ENCODE measurements around the gene EDNRB. TPM values are rescaled to one million over a fixed set of nuclear protein-coding genes. Genes with fewer than 3 reads are reported as not detected.

The EDNRB gene
- total and polyA plus RNA-seq, 9 donors = 3.1 to 14.8 (median 7.4) TPM

DNA sequence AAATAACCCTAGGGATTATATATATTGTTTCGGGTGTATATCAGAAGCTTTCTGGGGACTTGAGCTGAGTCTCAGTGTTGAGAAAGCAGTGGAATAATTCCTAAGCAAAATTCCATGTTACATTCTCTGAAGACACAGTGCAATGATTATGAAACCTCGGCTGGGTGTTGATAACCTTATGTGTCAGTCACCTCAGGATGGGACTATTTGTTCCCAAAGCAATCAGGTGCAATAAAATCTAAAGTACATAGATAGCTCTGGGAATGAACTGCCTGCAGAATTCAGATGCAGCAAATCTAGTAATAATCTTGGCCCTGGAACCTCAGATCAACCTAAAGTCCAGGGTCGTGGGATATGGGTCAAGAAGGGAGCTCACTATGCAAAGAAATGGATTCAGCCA is 53.0 kb downstream of the EDNRB start:
- intact Hi-C loops (cut with DNase I) = no loop called here
- no peaks in the 10 kb centered on the region for H3K27me3 ChIP-seq
- no peaks in the 10 kb centered on the region for H3K36me3 ChIP-seq
- no peaks in the 10 kb centered on the region for H3K9me3 ChIP-seq
- TF ChIP-seq POLR2A (IDR thresholded peaks at IDR 0.05) (no peak), EP300 (IDR thresholded peaks at IDR 0.05) (no peak)
- TF ChIP-seq, protein P1, sequence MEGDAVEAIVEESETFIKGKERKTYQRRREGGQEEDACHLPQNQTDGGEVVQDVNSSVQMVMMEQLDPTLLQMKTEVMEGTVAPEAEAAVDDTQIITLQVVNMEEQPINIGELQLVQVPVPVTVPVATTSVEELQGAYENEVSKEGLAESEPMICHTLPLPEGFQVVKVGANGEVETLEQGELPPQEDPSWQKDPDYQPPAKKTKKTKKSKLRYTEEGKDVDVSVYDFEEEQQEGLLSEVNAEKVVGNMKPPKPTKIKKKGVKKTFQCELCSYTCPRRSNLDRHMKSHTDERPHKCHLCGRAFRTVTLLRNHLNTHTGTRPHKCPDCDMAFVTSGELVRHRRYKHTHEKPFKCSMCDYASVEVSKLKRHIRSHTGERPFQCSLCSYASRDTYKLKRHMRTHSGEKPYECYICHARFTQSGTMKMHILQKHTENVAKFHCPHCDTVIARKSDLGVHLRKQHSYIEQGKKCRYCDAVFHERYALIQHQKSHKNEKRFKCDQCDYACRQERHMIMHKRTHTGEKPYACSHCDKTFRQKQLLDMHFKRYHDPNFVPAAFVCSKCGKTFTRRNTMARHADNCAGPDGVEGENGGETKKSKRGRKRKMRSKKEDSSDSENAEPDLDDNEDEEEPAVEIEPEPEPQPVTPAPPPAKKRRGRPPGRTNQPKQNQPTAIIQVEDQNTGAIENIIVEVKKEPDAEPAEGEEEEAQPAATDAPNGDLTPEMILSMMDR (IDR thresholded peaks at IDR 0.05) = no peak
- no peaks in the 10 kb centered on the region for H3K4me1 ChIP-seq (ENCODE audit: insufficient read depth)
- WGBS, 3 donors = 73 to 82% (median 76%) methylated on average over 3 of the region's 3 CpGs
- no peak for DNase-seq
- no peak overlapping the region for H3K4me3 ChIP-seq
- no peak overlapping the region for H3K27ac ChIP-seq

DNA sequence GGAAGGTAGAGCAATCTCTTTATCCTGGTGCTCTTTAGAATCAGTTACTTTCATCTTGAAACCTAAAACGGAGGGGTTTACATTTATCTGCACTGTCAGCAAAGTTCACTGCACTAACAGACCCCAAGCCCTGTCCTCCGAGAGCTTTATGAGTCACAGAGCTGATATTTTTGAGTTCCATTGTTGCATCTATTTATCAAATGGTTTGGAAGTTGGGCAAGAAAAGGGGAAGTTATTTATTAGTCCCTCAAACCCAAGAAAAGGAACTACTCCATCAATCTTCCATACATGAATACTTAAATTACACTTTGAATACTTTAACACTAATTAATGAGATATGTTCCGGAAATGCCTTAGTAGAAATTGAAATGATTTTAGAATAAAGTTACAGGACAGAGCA is 55.5 kb downstream of the EDNRB start:
- DNase-seq = no peak
- Histone ChIP-seq H3K36me3 (no peaks in the 10 kb centered on the region), H3K9me3 (no peaks in the 10 kb centered on the region), H3K27ac (no peak overlapping the region), H3K4me1 (ENCODE audit: insufficient read depth) (peaks cover 2% of the 10 kb centered on the region), H3K4me3 (no peak overlapping the region), H3K27me3 (no peaks in the 10 kb centered on the region)
- TF ChIP-seq EP300 (IDR thresholded peaks at IDR 0.05) (no peak), POLR2A (IDR thresholded peaks at IDR 0.05) (no peak)
- TF ChIP-seq, protein P1 (IDR thresholded peaks at IDR 0.05) = no peak
- intact Hi-C loops (cut with DNase I) = no loop called here
- WGBS, 3 donors = 64 to 80% (median 79%) methylated on average over 3 of the region's 3 CpGs

- 70 to 82% (median 76%) methylated on average over 3 of the region's 3 CpGs for WGBS, 3 donors
Observed at GRCh38 chr13:77861741-77862140, 56.9 kb downstream of the EDNRB start.

DNA sequence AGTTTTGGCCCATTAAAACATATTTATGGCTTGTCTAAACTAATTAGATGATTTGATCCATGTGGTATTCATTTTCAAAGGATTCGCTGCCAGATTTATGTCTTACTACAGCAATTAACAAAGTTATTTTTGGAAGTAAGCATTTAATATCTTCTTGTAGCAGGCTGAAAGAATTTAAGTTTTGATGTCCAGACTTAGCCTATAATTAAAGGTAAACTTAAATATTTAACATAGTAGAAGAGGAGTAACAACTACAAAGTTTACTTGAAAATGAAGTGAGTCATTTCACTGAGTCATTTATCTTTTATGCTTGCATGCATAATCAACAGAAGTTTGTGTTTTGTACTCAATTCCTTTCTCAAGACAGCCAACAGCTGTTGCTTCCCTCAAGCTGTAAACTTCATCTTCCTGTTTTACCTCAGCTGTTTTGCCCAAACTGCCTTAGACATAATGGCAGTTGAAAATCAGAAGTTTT is 58.1 kb downstream of the EDNRB start:
- intact Hi-C loops (cut with DNase I) = no loop called here
- H3K27me3 ChIP-seq = no peaks in the 10 kb centered on the region
- H3K36me3 ChIP-seq = no peaks in the 10 kb centered on the region
- H3K4me1 ChIP-seq (ENCODE audit: insufficient read depth) = peaks cover 2% of the 10 kb centered on the region
- no peak overlapping the region for H3K4me3 ChIP-seq
- TF ChIP-seq POLR2A (IDR thresholded peaks at IDR 0.05) (no peak), EP300 (IDR thresholded peaks at IDR 0.05) (no peak)
- TF ChIP-seq, protein P1 (IDR thresholded peaks at IDR 0.05) = no peak
- DNase-seq = no peak
- WGBS, 3 donors = 11 to 22% (median 12%) methylated on average over 1 of the region's 1 CpG
- H3K9me3 ChIP-seq = no peaks in the 10 kb centered on the region
- no peak overlapping the region for H3K27ac ChIP-seq

More at GRCh38 chr13:77861741-77862140, 56.9 kb downstream of the EDNRB start:
- DNase-seq = no peak
- Histone ChIP-seq H3K27me3 (no peaks in the 10 kb centered on the region), H3K27ac (no peak overlapping the region), H3K36me3 (no peaks in the 10 kb centered on the region), H3K4me3 (no peak overlapping the region), H3K9me3 (no peaks in the 10 kb centered on the region), H3K4me1 (ENCODE audit: insufficient read depth) (peaks cover 2% of the 10 kb centered on the region)
- TF ChIP-seq POLR2A (IDR thresholded peaks at IDR 0.05) (no peak), EP300 (IDR thresholded peaks at IDR 0.05) (no peak)
- TF ChIP-seq, protein P1 (IDR thresholded peaks at IDR 0.05) = no peak
- intact Hi-C loops (cut with DNase I) = no loop called here
